HEK293 (cell line): ENCODE measurements around the gene MTUS2.

ENCODE experiments used
- KLF10 ChIP-seq: fragments of 450-650 bp; IDR thresholded peaks from 2 replicates; pipeline ENCODE4 v1.5.1; 2018; ENCODE audit warnings: missing biosample characterization, mild to moderate bottlenecking, missing genetic modification characterization
- ZBTB7A ChIP-seq: fragments of 450-650 bp; formaldehyde crosslinking; IDR thresholded peaks from 2 replicates; pipeline ENCODE4 v1.5.1; 2016; ENCODE audit warnings: low read depth, missing biosample characterization, missing genetic modification characterization
- ZNF274 ChIP-seq, 2 experiments: fragments of 200-500 bp in 1 of 2; fragments of 450-650 bp in 1 of 2; sonication (Bioruptor generic) in 1 of 2; formaldehyde crosslinking in 1 of 2; IDR thresholded peaks; 2 replicates each; pipeline versions ENCODE4 v1.5.1 to v1.6.1; 2014 to 2016; ENCODE audit warnings: borderline replicate concordance in 1 of 2, inconsistent platforms in 1 of 2, low read length in 1 of 2, missing biosample characterization in 1 of 2, missing genetic modification characterization in 1 of 2

DNA sequence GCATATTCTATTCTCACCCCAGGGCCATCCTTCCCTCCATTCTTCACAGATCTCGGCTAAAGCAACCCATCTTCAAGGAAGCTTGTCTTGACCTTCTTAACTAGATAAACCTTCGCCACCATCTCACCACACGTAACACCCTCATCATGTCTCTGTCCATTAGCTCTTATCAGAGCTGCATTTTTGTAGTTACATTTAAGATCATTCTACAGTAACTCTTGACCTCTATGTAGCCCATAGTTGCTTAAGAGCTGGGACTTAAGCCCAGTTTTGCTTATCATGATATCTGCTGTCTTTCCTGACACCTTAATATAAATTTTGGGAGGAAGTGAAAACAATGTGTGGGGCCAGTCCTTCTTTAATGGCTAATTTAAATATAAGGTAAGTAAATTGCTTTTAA is 345.1 kb downstream of the MTUS2 start:
- no peak for TF ChIP-seq KLF10 (tag by site-specific recombination)
- TF ChIP-seq ZBTB7A (tag by site-specific recombination), result no peak
- TF ChIP-seq ZNF274 (IDR thresholded peaks at IDR 0.05; ENCODE audit: low read length), result no peak
- TF ChIP-seq ZNF274 (tag by site-specific recombination; IDR thresholded peaks at IDR 0.05; ENCODE audit: borderline replicate concordance), result no peak
